ENCODE data around the gene SEMA4B.
"Not testable (repeated sequence)": the region's sequence is repeated elsewhere in the genome, so short reads cannot be mapped to it uniquely, and the experiment has no call there.

Gene SEMA4B, protein sequence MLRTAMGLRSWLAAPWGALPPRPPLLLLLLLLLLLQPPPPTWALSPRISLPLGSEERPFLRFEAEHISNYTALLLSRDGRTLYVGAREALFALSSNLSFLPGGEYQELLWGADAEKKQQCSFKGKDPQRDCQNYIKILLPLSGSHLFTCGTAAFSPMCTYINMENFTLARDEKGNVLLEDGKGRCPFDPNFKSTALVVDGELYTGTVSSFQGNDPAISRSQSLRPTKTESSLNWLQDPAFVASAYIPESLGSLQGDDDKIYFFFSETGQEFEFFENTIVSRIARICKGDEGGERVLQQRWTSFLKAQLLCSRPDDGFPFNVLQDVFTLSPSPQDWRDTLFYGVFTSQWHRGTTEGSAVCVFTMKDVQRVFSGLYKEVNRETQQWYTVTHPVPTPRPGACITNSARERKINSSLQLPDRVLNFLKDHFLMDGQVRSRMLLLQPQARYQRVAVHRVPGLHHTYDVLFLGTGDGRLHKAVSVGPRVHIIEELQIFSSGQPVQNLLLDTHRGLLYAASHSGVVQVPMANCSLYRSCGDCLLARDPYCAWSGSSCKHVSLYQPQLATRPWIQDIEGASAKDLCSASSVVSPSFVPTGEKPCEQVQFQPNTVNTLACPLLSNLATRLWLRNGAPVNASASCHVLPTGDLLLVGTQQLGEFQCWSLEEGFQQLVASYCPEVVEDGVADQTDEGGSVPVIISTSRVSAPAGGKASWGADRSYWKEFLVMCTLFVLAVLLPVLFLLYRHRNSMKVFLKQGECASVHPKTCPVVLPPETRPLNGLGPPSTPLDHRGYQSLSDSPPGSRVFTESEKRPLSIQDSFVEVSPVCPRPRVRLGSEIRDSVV

DNA sequence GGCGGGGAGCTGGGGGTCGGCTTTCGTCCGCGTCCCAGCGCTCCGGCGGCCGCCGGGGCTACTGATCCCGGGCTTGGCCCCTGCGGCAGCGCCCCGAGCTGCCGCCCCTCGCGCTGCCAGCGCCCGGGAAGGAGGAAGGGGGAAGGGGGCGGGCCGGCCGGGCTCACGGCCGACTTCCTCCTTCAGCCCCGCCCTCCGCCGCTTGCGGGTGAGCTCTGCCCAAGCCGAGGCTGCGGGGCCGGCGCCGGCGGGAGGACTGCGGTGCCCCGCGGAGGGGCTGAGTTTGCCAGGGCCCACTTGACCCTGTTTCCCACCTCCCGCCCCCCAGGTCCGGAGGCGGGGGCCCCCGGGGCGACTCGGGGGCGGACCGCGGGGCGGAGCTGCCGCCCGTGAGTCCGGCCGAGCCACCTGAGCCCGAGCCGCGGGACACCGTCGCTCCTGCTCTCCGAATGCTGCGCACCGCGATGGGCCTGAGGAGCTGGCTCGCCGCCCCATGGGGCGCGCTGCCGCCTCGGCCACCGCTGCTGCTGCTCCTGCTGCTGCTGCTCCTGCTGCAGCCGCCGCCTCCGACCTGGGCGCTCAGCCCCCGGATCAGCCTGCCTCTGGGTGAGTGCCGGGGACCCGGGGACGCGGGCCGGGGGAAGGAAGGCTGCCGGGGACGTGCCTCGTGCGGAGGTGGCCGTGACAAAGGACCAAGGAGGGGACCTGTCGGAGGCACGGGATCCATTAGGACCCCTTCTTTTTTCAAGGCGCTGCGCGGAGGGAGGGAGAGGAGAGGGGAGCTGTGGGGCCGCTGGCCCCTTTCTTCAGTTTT is at the start of gene SEMA4B:
TSS of gene SEMA4B (plus strand) at position 201 of the 814 bp plus-strand sequence. CDS start at position 450, 249 bp downstream.
- no peak for DNase-seq (ENCODE audit: low read depth, low spot score)

DNA sequence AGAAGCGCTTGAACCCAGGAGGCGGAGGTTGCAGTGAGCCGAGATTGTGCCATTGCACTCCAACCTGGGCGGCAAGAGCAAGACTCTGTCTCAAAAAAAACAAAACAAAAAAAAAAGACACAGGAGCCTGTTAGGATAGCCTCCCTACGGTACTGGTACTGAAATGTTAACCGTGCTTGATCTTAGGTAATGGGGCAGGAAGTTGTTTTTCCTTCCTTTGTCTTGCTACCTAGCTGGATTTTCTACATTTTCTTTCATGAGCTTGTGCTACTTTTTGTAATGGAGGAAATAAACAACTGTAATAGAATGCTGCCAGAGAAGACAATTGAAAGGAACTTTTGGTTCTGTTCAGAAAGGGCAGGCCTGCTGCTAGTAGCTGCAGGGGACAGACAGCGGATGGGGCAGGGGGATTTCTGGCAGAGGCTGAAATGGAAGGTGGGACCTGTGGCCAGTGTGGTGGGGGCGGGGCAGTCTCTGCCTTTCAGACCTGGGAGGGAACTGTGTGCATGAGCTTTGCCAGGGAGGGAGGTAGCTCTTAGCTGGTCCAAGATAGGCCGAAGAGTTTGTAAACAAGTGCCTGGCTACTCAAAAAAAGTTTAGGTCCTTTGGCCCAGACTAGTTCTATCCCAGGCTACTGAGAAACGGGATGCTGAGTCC is 49.0 kb upstream of the SEMA4B start:
- no peak for DNase-seq (ENCODE audit: low read depth, low spot score)

DNA sequence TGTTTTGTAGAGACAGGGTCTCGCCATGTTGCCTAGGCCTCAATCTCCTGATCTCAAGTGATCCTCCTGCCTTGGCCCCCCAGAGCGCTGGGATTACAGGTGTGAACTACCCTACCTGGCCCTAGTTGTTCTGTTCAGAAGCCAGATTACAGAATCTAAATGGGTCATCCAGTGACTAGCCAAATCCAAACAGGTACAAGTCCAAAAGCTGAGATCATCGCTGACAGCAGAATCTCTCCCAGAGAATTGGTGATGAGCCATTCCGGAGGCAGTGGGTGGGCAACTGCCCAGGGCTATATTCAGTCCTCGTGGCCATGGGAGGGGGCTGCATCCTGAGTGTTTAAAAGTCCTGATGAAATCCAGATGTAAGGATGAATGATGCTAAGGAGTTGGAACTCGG is 47.5 kb upstream of the SEMA4B start:
- DNase-seq (ENCODE audit: low read depth, low spot score) = no peak

DNA sequence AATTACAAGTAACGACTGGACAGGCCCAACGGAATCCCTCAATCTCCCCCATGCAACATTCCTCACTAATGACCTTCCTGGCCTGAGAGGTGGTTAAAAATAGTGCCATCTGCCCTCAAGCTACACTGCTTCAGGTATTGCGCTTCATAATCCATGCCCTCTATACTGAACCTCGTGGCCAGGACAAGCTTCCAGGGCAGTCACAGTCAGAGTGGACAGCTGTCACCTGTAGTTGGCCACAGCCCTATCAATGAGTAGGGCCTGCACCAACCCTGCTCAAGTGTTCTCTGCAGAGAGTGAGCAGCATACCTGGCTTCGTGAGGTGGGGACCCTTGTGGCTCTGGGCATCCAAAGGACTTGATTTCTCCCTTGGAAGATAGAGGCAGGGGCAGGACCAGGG is 46.9 kb upstream of the SEMA4B start:
- no peak for DNase-seq (ENCODE audit: low read depth, low spot score)

DNA sequence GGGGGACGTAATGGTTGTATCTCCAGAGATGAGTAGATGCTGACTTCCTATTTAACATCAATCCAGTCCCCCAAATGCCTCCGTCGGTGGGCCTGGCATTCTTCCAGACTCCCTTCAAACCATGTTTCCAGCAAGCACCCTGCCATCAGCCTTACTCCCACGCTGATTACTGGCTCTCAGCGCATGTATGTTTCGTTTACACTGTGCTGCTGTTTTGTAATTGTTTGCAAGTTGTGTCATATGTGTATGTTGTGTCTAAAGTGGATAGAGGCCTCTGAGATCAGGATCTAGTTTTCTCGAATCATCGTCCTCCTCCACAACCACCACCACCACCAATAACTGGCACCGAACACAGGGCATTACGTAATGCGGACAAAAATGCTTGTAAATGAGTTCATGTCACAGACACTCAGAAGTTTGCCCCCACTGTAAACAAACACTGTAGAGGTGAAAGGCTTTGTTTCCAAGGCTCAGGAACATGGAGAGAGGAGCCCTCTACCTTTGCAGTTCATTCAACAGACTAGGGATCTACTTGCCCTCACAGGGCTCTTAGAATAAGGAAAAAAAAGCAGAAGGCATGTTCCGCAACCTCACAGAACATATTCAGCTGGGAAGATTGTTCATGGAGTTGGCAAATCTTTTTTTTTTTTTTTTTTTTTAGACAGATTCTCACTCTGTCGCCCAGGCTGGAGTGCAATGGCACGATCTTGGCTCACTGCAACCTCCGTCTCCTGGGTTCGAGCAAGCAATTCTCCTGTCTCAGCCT is 46.1 kb upstream of the SEMA4B start:
- DNase-seq (ENCODE audit: low read depth, low spot score) = no peak

DNA sequence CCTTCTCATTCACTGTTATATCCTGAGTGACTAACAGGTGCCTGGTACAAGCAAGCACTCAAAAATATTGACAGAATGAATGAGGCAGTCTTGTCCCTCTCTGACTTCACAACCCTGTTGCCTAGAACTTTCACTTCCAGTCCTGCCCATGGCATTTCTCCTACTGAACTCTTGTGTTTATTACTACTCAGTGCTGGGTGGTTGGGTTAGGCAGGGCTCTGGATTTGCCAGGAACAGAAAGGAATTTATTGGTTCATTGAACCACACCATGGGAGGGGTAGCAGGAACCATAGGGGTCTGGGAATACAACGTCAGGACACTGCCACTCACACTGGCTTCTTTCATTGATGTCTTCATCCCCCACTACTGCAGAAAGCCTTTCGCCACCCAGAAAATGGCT is 41.9 kb upstream of the SEMA4B start:
- no peak for DNase-seq (ENCODE audit: low read depth, low spot score)

DNA sequence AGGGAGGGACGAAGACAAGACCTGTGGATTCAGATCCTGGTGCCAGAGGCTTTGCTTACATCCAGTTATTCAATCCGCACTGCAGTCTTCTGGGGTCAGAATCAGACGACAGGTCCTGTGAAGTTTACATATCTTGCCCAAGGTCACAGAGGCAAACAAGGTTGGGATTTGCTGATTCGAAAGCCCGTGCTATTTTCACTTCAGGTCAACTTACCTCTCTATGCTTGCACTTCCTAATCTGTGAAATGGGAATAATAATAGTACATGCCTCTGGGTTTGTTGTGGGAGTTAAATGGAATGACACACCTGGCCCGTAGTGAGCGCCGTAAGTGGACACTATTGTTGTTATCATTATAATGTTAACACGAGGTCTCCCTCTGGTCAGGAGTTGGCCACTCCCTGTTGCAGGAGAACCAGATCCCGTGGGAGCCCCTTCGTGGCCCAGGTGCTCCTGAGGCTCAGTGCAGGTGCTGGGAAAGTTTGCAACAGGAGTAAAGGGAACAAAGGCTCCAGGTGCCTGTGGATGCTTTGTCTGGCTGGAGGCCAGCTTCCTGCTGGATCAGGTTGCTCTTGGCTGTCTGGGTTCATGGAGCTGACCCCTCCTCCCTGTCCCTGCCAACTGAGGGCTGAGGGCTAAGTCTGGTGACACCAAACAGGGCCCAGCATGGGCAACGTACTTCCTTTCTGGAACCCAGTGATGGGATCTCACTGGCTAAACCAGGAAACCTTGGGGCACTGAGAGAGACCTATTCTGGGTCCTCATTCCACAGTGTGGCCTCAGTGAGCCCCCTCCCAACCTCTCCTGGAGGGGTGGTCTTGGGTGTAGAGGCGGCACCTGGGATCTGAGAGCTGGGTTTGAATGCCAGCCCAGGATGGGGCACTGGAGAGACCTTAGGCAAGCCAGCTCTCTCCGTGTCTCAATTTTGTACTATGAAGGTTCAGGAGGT is 40.1 kb upstream of the SEMA4B start:
- DNase-seq (ENCODE audit: low read depth, low spot score) = no peak

DNA sequence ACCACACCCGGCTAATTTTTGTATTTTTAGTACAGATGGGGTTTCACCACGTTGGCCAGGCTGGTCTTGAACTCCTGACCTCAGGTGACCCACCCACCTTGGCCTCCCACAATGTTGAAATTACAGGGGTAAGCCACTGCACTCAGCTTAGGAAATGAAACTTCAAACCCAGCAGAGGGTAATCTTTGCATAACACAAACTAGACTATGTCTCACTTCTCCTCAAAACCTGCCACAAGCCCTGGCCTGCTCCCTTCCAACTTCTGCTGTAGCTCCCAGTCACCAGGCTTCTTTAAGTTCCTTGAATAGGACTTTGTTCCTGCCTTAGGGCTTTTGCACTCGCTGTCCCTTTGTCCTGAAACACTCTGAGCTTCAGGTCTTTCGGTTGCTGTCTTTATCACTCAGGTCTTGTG is 39.2 kb upstream of the SEMA4B start:
- no peak for DNase-seq (ENCODE audit: low read depth, low spot score)

DNA sequence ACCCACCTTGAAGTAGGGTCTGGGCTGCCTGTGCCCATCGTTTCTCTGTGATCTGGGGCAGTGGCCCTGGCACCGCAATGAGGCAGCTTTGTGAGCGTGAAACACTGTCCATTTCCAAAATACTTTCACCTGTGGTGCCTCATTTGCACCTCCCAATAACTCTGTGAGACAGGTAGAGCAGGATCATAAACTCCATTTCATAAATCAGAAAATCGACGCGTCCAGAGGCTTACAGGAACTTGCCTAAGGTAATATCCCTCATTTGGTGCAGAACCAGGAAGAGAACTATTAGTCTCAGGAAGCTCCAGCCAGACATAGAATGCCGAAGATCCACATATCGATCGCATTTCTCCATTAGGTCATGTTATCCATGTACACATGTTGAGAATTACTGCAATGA is 38.2 kb upstream of the SEMA4B start:
- DNase-seq (ENCODE audit: low read depth, low spot score) = no peak

DNA sequence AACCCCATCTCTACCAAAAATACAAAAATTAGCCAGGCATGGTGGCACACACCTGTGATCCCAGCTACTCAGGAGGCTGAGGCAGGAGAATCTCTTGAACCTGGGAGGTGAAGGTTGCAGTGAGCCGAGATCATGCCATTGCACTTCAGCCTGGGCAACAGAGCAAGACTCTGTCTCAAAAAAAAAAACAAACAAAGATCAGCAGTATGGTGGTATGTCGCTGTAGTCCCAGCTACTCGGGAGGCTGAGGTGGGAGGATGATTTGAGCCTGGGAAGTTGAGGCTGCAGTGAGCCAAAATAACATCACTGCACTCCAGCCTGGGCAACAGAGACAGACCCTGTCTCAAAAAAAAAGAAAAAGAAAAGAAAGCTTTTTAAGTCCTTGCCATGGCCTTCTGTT is 36.9 kb upstream of the SEMA4B start:
- not testable (repeated sequence) for DNase-seq (ENCODE audit: low read depth, low spot score)

DNA sequence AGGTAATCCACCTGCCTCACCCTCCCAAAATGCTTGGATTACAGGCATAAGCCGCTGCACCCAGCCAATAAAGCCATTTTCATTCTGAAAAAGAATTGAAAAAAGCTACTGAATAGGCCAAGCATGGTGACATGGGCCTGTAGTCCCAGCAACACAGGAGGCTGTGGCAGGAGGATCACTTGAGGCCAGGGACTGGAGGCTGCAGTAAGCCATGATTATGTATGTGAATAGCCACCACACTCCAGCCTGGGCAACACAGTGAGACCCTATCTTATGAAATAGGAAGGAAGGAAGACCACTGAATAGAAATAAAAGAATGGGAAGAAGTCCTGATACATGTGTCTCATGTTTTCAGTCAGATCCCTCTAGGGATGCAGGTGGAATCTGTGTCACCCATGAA is 36.0 kb upstream of the SEMA4B start:
- no peak for DNase-seq (ENCODE audit: low read depth, low spot score)

DNA sequence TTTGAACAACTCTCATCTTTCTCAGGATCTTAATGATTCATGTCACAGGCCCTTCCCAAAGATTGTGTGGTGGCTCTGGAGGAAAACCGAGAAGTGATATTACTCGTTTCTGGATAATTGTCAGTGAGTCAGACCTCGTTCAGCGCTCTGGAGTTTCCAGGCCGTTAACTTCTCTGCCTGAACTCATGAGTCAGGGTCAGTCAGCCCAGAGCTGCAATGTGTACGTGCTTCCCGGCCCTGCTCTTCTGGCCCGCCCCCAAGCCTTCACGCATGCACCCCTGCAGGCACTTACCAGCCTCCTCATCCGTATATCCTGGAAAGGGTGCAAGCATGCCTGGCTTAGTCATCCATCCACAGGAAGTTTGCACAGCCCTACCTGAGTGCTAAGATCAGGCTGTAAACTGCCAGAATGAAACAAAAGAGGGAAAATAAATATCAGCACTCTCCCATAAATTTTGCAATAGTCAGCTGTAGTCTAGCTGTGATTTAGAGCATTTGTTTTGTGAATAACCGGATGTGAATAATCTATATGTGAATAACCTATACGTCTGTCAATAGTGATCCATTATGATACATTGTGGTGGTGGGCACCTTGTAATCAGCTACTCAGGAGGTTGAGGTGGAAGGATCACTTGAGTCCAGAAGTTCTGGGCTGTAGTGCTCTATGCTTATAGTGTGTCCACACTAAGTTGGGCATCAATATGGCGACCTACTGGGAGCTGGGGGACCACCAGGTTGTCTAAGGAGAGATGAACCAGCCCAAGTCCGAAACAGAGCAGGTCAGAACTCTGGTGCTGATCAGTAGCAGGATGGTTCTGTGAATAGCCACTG is 35.3 kb upstream of the SEMA4B start:
- peak; percentile 67 for DNase-seq (ENCODE audit: low read depth, low spot score)

DNA sequence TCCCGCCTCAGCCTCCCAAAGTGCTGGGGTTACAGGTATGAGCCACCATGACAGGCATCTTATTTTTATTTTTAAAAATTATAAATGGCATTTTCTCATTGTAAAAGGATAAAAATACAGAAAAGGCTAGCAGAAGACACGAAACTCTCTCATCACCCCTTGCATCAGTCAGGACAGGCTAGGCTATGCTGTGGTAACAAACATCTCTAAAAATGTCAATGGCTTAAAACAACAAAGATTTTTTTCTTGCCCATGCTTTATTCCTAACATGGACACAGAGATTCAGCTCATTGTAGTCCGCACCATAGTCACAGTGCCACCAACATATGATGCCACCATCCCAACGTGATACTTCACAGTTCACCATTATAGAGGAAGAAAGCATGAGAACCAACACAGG is 34.0 kb upstream of the SEMA4B start:
- no peak for DNase-seq (ENCODE audit: low read depth, low spot score)

DNA sequence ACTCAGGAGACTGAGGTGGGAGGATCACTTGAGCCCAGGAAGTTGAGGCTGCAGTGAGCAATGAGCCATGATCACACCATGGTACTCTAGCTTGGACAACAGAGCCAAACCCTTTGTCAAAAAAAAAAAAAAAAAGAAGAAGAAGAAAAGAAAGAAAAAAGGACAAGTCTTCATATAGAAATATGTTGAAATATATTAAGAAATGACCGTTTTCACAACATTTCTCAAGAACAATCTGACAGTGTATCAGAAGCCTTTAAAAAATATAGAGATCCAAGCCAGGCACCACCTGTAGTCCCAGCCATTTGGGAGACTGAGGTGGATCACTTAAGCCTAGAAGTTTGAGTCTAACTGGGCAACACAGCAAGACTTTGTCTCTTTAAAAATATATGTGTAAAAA is 29.5 kb upstream of the SEMA4B start:
- DNase-seq (ENCODE audit: low read depth, low spot score) = no peak

DNA sequence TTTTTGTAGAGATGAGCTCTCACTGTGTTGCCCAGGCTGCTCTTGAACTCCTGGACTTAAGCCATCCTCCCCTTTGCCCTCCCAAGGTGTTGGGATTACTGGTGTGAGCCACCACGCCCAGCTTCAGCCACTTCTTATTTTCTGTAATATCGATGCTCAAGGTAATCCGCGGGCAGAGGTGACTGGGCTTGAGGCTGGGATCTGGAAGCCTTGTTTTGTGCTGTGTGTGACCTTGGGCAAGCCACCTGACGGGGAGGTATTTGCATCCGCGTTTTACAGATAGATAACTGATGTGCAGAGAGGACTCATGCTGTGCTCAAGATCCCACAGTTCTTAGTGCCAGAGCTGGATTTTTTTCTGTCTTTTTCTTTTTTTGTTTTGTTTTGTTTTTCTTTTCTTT is 27.8 kb upstream of the SEMA4B start:
- DNase-seq (ENCODE audit: low read depth, low spot score) = no peak

DNA sequence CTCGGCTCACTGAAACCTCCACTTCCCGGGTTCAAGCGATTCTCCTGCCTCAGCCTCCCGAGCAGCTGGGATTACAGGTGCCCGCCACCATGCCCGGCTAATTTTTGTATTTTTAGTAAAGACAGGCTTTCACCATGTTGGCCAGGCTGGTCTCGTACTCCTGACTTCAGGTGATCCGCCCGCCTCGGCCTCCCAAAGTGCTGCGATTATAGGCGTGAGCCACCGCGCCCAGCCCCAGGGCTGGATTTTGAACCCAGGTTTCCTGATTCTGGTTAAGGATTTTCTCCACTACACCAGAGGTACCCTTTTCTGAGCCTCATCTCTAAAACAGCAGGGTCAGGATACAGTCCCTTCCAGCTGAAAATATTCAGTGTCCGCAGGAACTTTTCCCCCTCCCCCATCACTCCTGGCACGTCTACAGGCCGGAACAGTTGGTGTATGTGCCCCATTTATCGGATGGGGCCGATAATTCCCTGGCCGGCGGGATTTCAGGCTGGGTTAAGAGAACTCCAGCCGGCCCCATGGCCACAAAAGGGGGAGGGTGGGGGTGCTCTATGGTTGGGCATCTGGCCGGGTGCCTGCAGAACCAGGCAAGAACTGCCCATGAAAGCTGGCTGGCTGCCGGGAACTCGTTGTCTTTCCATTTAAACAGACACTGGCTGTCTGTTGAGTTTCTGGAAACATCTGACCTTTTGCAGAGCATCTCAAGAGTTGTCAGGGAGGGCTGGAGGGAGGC is 26.8 kb upstream of the SEMA4B start:
- DNase-seq (ENCODE audit: low read depth, low spot score) = peak; percentile 55

DNA sequence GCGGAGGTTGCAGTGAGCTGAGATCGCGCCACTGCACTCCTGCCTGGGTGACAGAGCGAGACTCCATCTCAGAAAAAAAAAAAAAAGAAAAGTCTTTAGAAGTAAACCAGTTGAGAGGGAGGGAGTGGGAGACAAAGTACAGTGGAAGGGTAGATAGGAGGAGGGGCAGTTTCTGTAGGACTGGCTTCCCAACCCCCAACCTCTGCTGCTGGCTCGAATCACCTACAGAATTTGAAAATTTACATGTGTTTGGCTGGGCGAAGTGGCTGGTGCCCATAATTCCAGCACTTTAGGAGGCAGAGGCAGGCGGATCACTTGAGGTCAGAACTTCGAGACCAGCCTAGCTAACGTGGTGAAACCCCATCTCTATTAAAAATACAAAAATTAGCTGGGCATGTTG is 24.1 kb upstream of the SEMA4B start:
- DNase-seq (ENCODE audit: low read depth, low spot score) = no peak
